GM19193 (cell line): ENCODE data around the gene HSF2BP.

Experiments used
- POLR2A ChIP-seq: IDR thresholded peaks from 4 replicates; pipeline ENCODE4 v1.6.1; 2011; ENCODE audit not compliant: insufficient read depth, insufficient read length; ENCODE audit errors: extremely low read depth

Gene HSF2BP

GRCh38 chr21:43665879-43666278 is 6.6 kb upstream of the HSF2BP start:
- TF ChIP-seq POLR2A, result no peak

- TF ChIP-seq POLR2A, result no peak
These were observed 5.1 kb upstream of the HSF2BP start for GRCh38 chr21:43664358-43664757.

GRCh38 chr21:43663033-43663432 is 3.7 kb upstream of the HSF2BP start:
- no peak for TF ChIP-seq POLR2A

- TF ChIP-seq POLR2A, result no peak
These were observed 3.0 kb upstream of the HSF2BP start for GRCh38 chr21:43662286-43662685.

- no peak for TF ChIP-seq POLR2A
These were observed 536 bp downstream of the HSF2BP start for GRCh38 chr21:43658769-43659135.

- TF ChIP-seq POLR2A, result no peak
These were observed 1.1 kb downstream of the HSF2BP start for GRCh38 chr21:43658088-43658741.

GRCh38 chr21:43657355-43658087 is 1.8 kb downstream of the HSF2BP start:
- no peak for TF ChIP-seq POLR2A

GRCh38 chr21:43654806-43655489 is 4.3 kb downstream of the HSF2BP start:
- no peak for TF ChIP-seq POLR2A

- TF ChIP-seq POLR2A, result no peak
These were observed 5.7 kb downstream of the HSF2BP start for GRCh38 chr21:43653626-43654025.

GRCh38 chr21:43652616-43653015 is 6.7 kb downstream of the HSF2BP start:
- no peak for TF ChIP-seq POLR2A

- no peak for TF ChIP-seq POLR2A
These were observed 11.1 kb downstream of the HSF2BP start for GRCh38 chr21:43648171-43648570.

- no peak for TF ChIP-seq POLR2A
These were observed 12.6 kb downstream of the HSF2BP start for GRCh38 chr21:43646550-43647260.

GRCh38 chr21:43645976-43646375 is 13.3 kb downstream of the HSF2BP start:
- TF ChIP-seq POLR2A, result no peak

GRCh38 chr21:43645136-43645891 is 14.0 kb downstream of the HSF2BP start:
- no peak for TF ChIP-seq POLR2A
